A673 (cell line): ENCODE data around the gene ADH1C. TPM values are rescaled to one million over a fixed set of nuclear protein-coding genes. Genes with fewer than 3 reads are reported as not detected.

Source experiments
- BruUV-seq: library from RNA; stranded (reverse); fragments of 400-500 nt; replicated peaks from 2 replicates; lab custom pipeline; 2021; lab: Mats Ljungman, UMichigan
- CTCF ChIA-PET: fragments of 300-600 bp; sonication (Branson Sonifier 250); formaldehyde crosslinking; loops from one replicate; lab custom pipeline; 2022; ENCODE audit warnings: antibody characterized with exemption; lab: Charles Lee
- POLR2A ChIA-PET: fragments of 300-600 bp; sonication (Branson Sonifier 250); formaldehyde crosslinking; loops from one replicate; lab custom pipeline; 2022; ENCODE audit warnings: antibody characterized with exemption; ENCODE audit not compliant: low non-redundant PET; lab: Charles Lee
- DNase-seq: peaks from one replicate; pipeline ENCODE4 v3.0.0-alpha.2; 2015; ENCODE audit warnings: low spot score
- H3K27ac ChIP-seq: fragments of 200-600 bp; sonication (generic); 2 replicates; pipeline ENCODE4 v1.5.1; 2016; ENCODE audit warnings: mixed run types, low read depth, mild to moderate bottlenecking, mixed read lengths, antibody characterized with exemption, low read length; ENCODE audit not compliant: poor library complexity, severe bottlenecking
- H3K27me3 ChIP-seq: fragments of 200-600 bp; sonication (generic); replicated peaks from 2 replicates; pipeline ENCODE4 v1.6.1; 2017; ENCODE audit warnings: mixed run types, low read depth, mild to moderate bottlenecking, mixed read lengths, antibody characterized with exemption, low read length; ENCODE audit not compliant: insufficient read depth, poor library complexity
- H3K36me3 ChIP-seq: fragments of 200-600 bp; sonication (generic); 2 replicates; pipeline ENCODE4 v1.6.1; 2016; ENCODE audit warnings: mixed run types, mild to moderate bottlenecking, mixed read lengths, antibody characterized with exemption, low read length; ENCODE audit not compliant: insufficient read depth, poor library complexity, severe bottlenecking
- H3K4me1 ChIP-seq: fragments of 200-600 bp; sonication (generic); 2 replicates; pipeline ENCODE4 v1.6.1; 2017; ENCODE audit warnings: mixed run types, mild to moderate bottlenecking, mixed read lengths, antibody characterized with exemption, low read length; ENCODE audit not compliant: insufficient read depth, poor library complexity, severe bottlenecking
- H3K4me3 ChIP-seq: fragments of 200-600 bp; sonication (generic); 2 replicates; pipeline ENCODE4 v1.5.1; 2016; ENCODE audit warnings: low read depth, mixed run types, mild to moderate bottlenecking, mixed read lengths, low read length; ENCODE audit not compliant: poor library complexity, severe bottlenecking
- H3K9me3 ChIP-seq: fragments of 200-600 bp; sonication (generic); 2 replicates; pipeline ENCODE4 v1.6.1; 2016; ENCODE audit warnings: mixed run types, low read depth, mild to moderate bottlenecking, mixed read lengths, antibody characterized with exemption, low read length; ENCODE audit not compliant: poor library complexity, severe bottlenecking
- CTCF ChIP-seq: fragments of 300-800, 200-600 bp; sonication (generic); conservative IDR thresholded peaks from 2 replicates; pipeline ENCODE4 v1.5.1; 2017; ENCODE audit warnings: low read depth, mild to moderate bottlenecking, antibody characterized with exemption, low read length, moderate library complexity, mixed read lengths
- EZH2 ChIP-seq: fragments of 200-600 bp; sonication (generic); IDR thresholded peaks from 2 replicates; pipeline ENCODE4 v1.6.1; 2017; ENCODE audit warnings: borderline replicate concordance, low read depth, mild to moderate bottlenecking, mixed read lengths, antibody characterized with exemption, low read length; ENCODE audit not compliant: poor library complexity, severe bottlenecking
- intact Hi-C: fragments of 100-400 bp; cut with micrococcal nuclease; formaldehyde crosslinking; loops from one replicate; pipeline ENCODE4 v1.10.0; 2022; ENCODE audit not compliant: unreplicated experiment
- total RNA-seq: library from RNA; stranded (reverse); gene quantifications from 2 replicates; pipeline ENCODE4 v1.2.3, GENCODE V29; 2021

Gene ADH1C
- total RNA-seq, 1 experiment from 2014 or later, result not detected

GRCh38 chr4:99341426-99341825 lies 11.1 kb downstream of the ADH1C start:
- H3K27me3 ChIP-seq, result no peaks in the 10 kb centered on the region
- no peak overlapping the region for H3K4me3 ChIP-seq
- TF ChIP-seq CTCF (no peak), EZH2 (no peak)
- H3K4me1 ChIP-seq, result no peaks in the 10 kb centered on the region
- no peaks in the 10 kb centered on the region for H3K36me3 ChIP-seq
- no TSS peak for BruUV-seq
- POLR2A ChIA-PET, result no interaction called here
- DNase-seq, result no peak
- intact Hi-C loops, result no loop called here
- H3K9me3 ChIP-seq, result no peaks in the 10 kb centered on the region
- no peak overlapping the region for H3K27ac ChIP-seq
- CTCF ChIA-PET, result no interaction called here

- no peaks in the 10 kb centered on the region for H3K4me1 ChIP-seq
- no peak for DNase-seq
- H3K36me3 ChIP-seq, result no peaks in the 10 kb centered on the region
- H3K9me3 ChIP-seq, result no peaks in the 10 kb centered on the region
- intact Hi-C loops, result no loop called here
- H3K27ac ChIP-seq, result no peak overlapping the region
- no peaks in the 10 kb centered on the region for H3K27me3 ChIP-seq
- CTCF ChIA-PET, result no interaction called here
- POLR2A ChIA-PET, result no interaction called here
- TF ChIP-seq CTCF (no peak), EZH2 (no peak)
- no TSS peak for BruUV-seq
- H3K4me3 ChIP-seq, result no peak overlapping the region
Measured at GRCh38 chr4:99339172-99339571, 13.4 kb downstream of the ADH1C start.

GRCh38 chr4:99336553-99336952 lies 16.0 kb downstream of the ADH1C start:
- no peak for DNase-seq
- no peaks in the 10 kb centered on the region for H3K4me1 ChIP-seq
- no peaks in the 10 kb centered on the region for H3K9me3 ChIP-seq
- intact Hi-C loops, result no loop called here
- no peak overlapping the region for H3K27ac ChIP-seq
- H3K36me3 ChIP-seq, result no peaks in the 10 kb centered on the region
- no peaks in the 10 kb centered on the region for H3K27me3 ChIP-seq
- no peak overlapping the region for H3K4me3 ChIP-seq
- TF ChIP-seq CTCF (no peak), EZH2 (no peak)
- CTCF ChIA-PET, result no interaction called here
- POLR2A ChIA-PET, result no interaction called here
- no TSS peak for BruUV-seq
